UCSD-AML1 (cell line): ENCODE measurements around the gene CD164L2.
A peak's percentile ranks its signal among the peaks of the same experiment; 100 is the strongest.

ENCODE experiments used
- DNase-seq: peaks from one replicate; lab custom pipeline; 2025; ENCODE audit not compliant: unreplicated experiment; lab: John Stamatoyannopoulos, UW

The CD164L2 gene

GRCh38 chr1:27349784-27350662, 33.1 kb downstream of the CD164L2 start:
- DNase-seq = no peak

GRCh38 chr1:27348861-27349783, 34.0 kb downstream of the CD164L2 start:
- no peak for DNase-seq

- no peak for DNase-seq
Measured at GRCh38 chr1:27346991-27347624, 36.0 kb downstream of the CD164L2 start.

- DNase-seq = no peak
Measured at GRCh38 chr1:27346357-27346756, 36.8 kb downstream of the CD164L2 start.

GRCh38 chr1:27345272-27345671, 37.9 kb downstream of the CD164L2 start:
- DNase-seq = no peak

GRCh38 chr1:27343639-27344025, 39.5 kb downstream of the CD164L2 start:
- no peak for DNase-seq

GRCh38 chr1:27342778-27343638, 40.1 kb downstream of the CD164L2 start:
- DNase-seq = peak; percentile 88

GRCh38 chr1:27342391-27342777, 40.7 kb downstream of the CD164L2 start:
- peak; percentile 39 for DNase-seq

- peak; percentile 84 for DNase-seq
Measured at GRCh38 chr1:27341525-27342252, 41.4 kb downstream of the CD164L2 start, which contains the start of gene SYTL1. Gene SYTL1, plus strand, starts transcription at chr1:27342022. Its CDS starts 3,313 bp downstream, at chr1:27345335.

- DNase-seq = no peak
Measured at GRCh38 chr1:27339213-27339612, 43.9 kb downstream of the CD164L2 start.

- DNase-seq = no peak
Measured at GRCh38 chr1:27338751-27339150, 44.4 kb downstream of the CD164L2 start.

GRCh38 chr1:27336756-27337155, 46.4 kb downstream of the CD164L2 start:
- no peak for DNase-seq

GRCh38 chr1:27335506-27336422, 47.4 kb downstream of the CD164L2 start:
- no peak for DNase-seq

GRCh38 chr1:27333717-27334279, 49.3 kb downstream of the CD164L2 start:
- DNase-seq = no peak

GRCh38 chr1:27332536-27333281, 50.4 kb downstream of the CD164L2 start:
- peak; percentile 45 for DNase-seq

GRCh38 chr1:27331922-27332321, 51.2 kb downstream of the CD164L2 start:
- no peak for DNase-seq

- no peak for DNase-seq
Measured at GRCh38 chr1:27331426-27331825, 51.7 kb downstream of the CD164L2 start.

- no peak for DNase-seq
Measured at GRCh38 chr1:27330786-27331185, 52.3 kb downstream of the CD164L2 start.
